ENCODE data around the gene RFC2.
A peak's percentile ranks its signal among the peaks of the same experiment; 100 is the strongest.
"Not testable (repeated sequence)": the region's sequence is repeated elsewhere in the genome, so short reads cannot be mapped to it uniquely, and the experiment has no call there.

RFC2 gene

DNA sequence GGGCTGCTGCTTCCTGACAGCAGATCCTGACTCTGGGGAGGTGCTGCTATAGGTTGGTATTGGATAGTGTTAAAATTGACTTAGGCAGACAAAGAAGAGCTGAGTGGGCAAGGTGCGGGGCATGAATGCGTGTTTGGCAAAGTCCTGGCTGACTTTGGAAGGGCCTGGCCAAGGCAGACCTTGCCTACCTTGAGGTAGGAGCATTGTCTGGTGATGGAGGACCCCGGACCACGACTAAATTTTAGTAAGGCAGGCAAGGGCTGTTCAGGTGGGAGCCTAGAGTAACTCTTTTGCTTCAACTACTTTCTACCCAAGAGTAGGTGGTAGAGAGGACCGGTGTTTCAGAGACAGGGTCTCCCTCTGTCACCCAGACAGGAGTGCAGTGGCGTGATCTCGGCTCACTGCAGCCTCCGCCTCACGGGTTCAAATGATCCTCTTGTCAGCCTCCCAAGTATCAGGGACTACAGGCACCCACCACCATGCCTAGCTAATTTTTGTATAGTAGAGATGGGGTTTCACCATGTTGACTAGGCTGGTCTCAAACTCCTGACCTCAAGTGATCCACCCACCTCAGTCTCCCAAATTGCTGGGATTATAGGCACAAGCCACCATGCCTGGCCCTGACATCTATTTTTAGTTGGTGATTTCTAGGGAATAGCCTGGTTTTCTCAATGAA is 56.6 kb downstream of the RFC2 start:
- no peaks in the 10 kb centered on the region for H3K9me3 Mint-ChIP-seq
- H3K4me3 Mint-ChIP-seq = no peak overlapping the region
- peak overlapping the region; percentile 66 for H3K27ac Mint-ChIP-seq
- H3K36me3 Mint-ChIP-seq = peaks cover 79% of the 10 kb centered on the region
- ATAC-seq (no peak), DNase-seq (ENCODE audit: low spot score in 2 of 2) (no peak)
- peaks cover 5% of the 10 kb centered on the region for H3K4me1 Mint-ChIP-seq

DNA sequence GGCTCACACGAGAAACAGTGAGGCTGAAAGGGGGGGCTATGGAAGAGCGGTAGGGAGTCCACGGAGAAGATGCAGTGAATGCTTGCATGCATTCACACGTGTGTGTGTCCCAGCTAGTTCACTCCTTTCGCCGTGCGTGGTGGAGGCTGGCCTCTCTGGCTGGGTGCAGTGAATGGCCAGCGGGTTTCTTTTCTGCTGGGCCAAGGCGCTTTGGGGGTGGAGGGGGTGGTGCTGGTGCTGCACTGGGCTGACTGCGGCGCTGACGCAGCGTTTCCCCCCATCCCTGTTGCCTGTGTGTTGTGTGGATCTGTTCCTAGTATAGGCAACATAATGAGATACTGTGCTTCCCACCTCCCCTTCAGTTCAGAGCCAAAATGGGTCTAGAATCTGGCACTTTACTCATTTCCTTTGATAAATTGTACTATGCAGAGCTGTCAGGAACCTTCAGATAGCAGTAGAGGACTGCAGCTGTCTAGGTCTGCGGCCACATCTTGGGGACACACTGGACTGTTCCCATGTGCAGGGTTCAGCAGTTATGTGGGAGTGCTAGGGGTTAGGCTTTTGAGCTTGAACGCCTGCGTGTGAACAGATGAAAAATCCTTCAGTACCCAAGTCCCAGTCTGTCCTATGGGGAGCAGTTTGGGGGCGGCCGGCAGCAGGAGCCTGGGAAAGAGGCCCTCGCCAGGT is 58.1 kb downstream of the RFC2 start:
- H3K4me1 Mint-ChIP-seq; DNase-seq (ENCODE audit: low spot score in 2 of 2); H3K9me3 Mint-ChIP-seq; H3K4me3 Mint-ChIP-seq; ATAC-seq: not testable (repeated sequence)
- Mint-ChIP-seq H3K27ac (peak overlapping the region; percentile 56), H3K36me3 (peaks cover 88% of the 10 kb centered on the region)

DNA sequence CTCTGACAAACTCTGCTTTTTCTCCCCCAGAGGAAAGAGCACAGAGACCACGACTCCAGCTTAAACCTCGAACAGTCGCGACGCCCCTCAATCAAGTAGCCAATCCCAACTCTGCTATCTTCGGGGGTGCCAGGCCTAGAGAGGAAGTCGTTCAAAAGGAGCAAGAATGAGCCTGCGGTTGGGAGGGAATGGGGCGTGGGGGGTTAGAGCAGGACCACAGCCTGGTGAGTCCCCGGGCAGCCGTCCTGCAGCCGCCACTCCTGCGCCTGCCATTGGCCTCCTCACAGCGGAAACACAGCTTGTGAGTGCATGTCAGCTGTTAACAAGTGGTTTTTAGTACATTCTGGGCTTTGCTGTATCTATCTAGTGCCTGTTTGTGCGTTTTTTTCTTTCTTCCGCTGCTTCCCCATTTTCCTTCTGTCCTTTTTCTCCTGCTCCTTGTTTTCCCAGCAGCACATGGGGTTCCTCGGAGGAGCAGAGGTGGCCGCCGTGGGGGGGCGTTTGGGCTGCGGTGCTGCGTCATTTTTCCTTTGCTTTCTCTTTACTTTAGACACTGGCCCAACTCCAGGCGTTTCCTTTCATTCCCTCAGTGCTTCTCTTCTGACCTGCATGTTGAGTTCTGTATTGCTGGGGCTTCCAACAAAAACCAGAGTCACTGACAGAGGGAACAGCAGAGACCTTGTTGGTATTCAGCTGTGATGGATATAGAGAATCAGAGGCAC is 58.9 kb downstream of the RFC2 start:
- H3K9me3 Mint-ChIP-seq; DNase-seq (ENCODE audit: low spot score in 2 of 2); H3K4me3 Mint-ChIP-seq; H3K4me1 Mint-ChIP-seq: not testable (repeated sequence)
- H3K36me3 Mint-ChIP-seq = peaks cover 96% of the 10 kb centered on the region
- peak; percentile 49 for ATAC-seq
- peak overlapping the region; percentile 56 for H3K27ac Mint-ChIP-seq

DNA sequence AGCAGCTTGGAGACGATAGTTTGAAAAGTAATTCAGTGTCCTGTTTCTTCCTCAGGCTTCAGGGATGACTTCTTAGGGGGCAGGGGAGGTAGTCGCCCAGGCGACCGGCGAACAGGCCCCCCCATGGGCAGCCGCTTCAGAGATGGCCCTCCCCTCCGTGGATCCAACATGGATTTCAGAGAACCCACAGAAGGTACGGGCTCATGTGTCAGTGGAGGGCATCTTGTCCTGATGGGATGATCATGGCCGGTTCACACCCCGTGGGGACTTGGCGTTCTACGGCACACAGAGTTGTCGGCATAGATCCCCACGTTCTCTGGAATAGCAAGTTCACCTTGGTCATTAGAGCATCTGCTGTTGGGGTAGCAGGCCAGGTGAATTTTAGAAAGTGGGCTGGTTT is 59.5 kb downstream of the RFC2 start:
- H3K36me3 Mint-ChIP-seq = peaks cover 98% of the 10 kb centered on the region
- H3K4me3 Mint-ChIP-seq = no peak overlapping the region
- peaks cover 5% of the 10 kb centered on the region for H3K4me1 Mint-ChIP-seq
- DNase-seq (ENCODE audit: low spot score in 2 of 2) (no peak), ATAC-seq (no peak)
- H3K27ac Mint-ChIP-seq = peak overlapping the region; percentile 37
- no peaks in the 10 kb centered on the region for H3K9me3 Mint-ChIP-seq

GRCh38 chr7:74193913-74194312 is 60.3 kb downstream of the RFC2 start:
- ATAC-seq (no peak), DNase-seq (ENCODE audit: low spot score in 2 of 2) (no peak)
- peak overlapping the region; percentile 37 for H3K27ac Mint-ChIP-seq
- no peaks in the 10 kb centered on the region for H3K9me3 Mint-ChIP-seq
- H3K36me3 Mint-ChIP-seq = peaks cover 98% of the 10 kb centered on the region
- no peak overlapping the region for H3K4me3 Mint-ChIP-seq
- H3K4me1 Mint-ChIP-seq = peaks cover 5% of the 10 kb centered on the region

GRCh38 chr7:74193054-74193453 is 61.1 kb downstream of the RFC2 start:
- H3K36me3 Mint-ChIP-seq = peaks cover 98% of the 10 kb centered on the region
- no peak for DNase-seq (ENCODE audit: low spot score in 2 of 2)
- no peaks in the 10 kb centered on the region for H3K9me3 Mint-ChIP-seq
- no peak for ATAC-seq
- peaks cover 12% of the 10 kb centered on the region for H3K4me1 Mint-ChIP-seq
- no peak overlapping the region for H3K4me3 Mint-ChIP-seq
- no peak overlapping the region for H3K27ac Mint-ChIP-seq

DNA sequence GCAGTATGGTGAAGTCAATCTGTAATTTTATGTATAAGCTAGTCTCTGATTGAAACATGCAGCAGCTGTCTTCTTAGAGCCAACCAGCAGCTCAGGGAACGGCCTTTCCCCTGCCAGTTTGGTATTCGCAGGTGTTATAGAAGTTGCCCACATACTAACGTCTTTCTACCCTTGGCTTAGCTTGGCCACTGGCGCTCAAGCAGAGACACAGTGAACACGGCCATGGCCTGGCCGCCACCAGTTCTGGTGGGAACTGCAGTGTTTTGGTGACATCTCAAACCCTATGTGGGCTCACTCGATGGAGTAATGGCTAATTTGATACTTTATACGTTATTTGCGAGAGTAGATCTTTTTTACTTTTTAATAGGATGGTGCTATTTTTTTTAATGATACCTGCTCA is 63.0 kb downstream of the RFC2 start:
- ATAC-seq (no peak), DNase-seq (ENCODE audit: low spot score in 2 of 2) (no peak)
- Mint-ChIP-seq H3K36me3 (peaks cover 100% of the 10 kb centered on the region), H3K9me3 (no peaks in the 10 kb centered on the region), H3K27ac (no peak overlapping the region), H3K4me3 (no peak overlapping the region), H3K4me1 (peaks cover 20% of the 10 kb centered on the region)

- H3K4me3 Mint-ChIP-seq = no peak overlapping the region
- DNase-seq (ENCODE audit: low spot score in 2 of 2) (no peak), ATAC-seq (no peak)
- peak overlapping the region; percentile 45 for H3K27ac Mint-ChIP-seq
- H3K4me1 Mint-ChIP-seq = peaks cover 22% of the 10 kb centered on the region
- H3K36me3 Mint-ChIP-seq = peaks cover 100% of the 10 kb centered on the region
- H3K9me3 Mint-ChIP-seq = no peaks in the 10 kb centered on the region
Measured at GRCh38 chr7:74190259-74190658, 63.9 kb downstream of the RFC2 start.

GRCh38 chr7:74187915-74188675 is 66.1 kb downstream of the RFC2 start:
- H3K36me3 Mint-ChIP-seq = peaks cover 95% of the 10 kb centered on the region
- DNase-seq (ENCODE audit: low spot score in 2 of 2) (no peak), ATAC-seq (no peak)
- no peaks in the 10 kb centered on the region for H3K9me3 Mint-ChIP-seq
- no peak overlapping the region for H3K4me3 Mint-ChIP-seq
- peak overlapping the region; percentile 54 for H3K27ac Mint-ChIP-seq
- peaks cover 38% of the 10 kb centered on the region for H3K4me1 Mint-ChIP-seq

DNA sequence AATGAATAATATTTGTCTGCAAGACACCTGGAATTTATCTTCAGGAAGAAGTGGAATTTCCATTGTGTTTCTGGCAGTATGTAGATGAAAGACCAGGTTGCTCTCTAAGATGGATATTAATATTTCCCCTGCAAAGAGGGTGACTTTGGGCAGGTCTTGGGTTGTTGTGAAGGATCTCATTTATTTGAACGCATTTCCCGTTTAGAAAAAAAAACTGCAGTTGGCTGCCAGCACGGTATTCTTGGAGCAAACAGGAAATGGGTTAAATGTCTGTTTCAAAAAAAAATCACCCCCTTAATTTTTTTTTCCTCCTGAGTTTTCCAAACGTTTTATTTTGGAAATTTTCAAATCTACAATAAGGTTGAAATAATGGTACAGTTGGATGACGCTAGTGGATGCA is 68.6 kb downstream of the RFC2 start:
- ATAC-seq = no peak
- Mint-ChIP-seq H3K4me1 (peaks cover 63% of the 10 kb centered on the region), H3K9me3 (no peaks in the 10 kb centered on the region), H3K4me3 (no peak overlapping the region), H3K36me3 (peaks cover 94% of the 10 kb centered on the region), H3K27ac (peak overlapping the region; percentile 54)
- no peak for DNase-seq (ENCODE audit: low spot score in 2 of 2)

DNA sequence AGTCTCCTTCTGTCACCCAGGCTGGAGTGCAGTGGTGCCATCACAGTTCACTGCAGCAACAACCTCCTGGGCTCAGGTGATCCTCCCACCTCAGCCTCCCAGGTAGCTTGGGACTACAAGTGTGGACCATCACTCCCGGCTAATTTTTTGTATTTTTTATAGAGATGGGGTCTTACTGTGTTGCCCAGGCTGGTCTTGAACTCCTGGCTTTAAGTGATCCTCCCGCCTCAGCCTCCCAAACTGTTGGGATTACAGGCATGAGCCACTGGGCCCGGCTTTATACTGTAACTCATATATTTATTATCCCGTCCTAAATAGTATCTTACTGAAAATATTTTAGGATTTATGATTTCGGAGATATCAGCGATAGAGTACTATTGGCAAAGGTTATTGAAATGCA is 69.2 kb downstream of the RFC2 start:
- H3K4me1 Mint-ChIP-seq = peaks cover 68% of the 10 kb centered on the region
- H3K36me3 Mint-ChIP-seq = peaks cover 94% of the 10 kb centered on the region
- DNase-seq (ENCODE audit: low spot score in 2 of 2) = no peak
- H3K4me3 Mint-ChIP-seq = no peak overlapping the region
- peak overlapping the region; percentile 8 for H3K27ac Mint-ChIP-seq
- H3K9me3 Mint-ChIP-seq = no peaks in the 10 kb centered on the region
- no peak for ATAC-seq

DNA sequence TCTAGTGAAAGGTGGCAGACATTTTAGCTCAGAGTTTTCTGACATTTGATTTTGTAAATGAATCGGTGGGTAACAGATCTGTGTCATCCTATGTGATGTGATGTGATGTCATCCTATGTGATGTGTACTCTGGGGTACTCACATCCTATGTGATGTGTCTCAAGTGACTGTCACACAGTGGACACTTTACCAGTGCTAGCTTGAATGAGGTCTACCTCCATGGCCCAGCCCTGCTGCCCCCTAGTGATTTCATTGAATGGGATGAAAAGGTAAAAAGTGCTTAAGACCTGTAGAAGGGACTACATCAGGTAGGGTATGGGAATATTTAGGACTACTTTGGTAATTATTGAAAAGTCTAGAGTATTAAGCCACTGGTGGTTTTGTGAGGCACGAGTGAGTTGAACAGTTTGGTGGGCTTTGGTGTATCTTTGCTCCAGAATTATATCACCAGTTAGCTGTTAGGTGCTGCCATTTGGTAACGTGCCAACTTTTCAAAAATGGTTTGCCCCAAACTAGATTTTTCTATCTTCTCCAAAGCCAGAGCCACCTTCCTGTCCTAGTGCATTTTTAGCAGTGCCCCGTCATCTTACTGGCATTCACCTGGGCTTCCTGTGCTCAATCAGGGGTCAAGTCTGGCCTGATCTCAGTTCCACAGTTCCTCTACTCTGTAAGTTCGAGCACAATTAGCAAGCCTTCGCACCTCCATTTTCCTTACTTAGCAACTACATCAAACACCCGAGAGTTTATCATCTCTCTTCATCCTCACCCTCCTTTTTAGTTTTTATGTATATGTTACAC is 70.3 kb downstream of the RFC2 start:
- Mint-ChIP-seq H3K4me3 (peak overlapping the region; percentile 6), H3K27ac (peak overlapping the region; percentile 79), H3K9me3 (no peaks in the 10 kb centered on the region), H3K4me1 (peaks cover 72% of the 10 kb centered on the region), H3K36me3 (peaks cover 94% of the 10 kb centered on the region)
- DNase-seq (ENCODE audit: low spot score in 2 of 2) (no peak), ATAC-seq (peak; percentile 100)

GRCh38 chr7:74183142-74183541 is 71.1 kb downstream of the RFC2 start:
- Mint-ChIP-seq H3K4me3 (peak overlapping the region; percentile 6), H3K36me3 (peaks cover 94% of the 10 kb centered on the region), H3K9me3 (no peaks in the 10 kb centered on the region), H3K27ac (peak overlapping the region; percentile 79), H3K4me1 (peaks cover 73% of the 10 kb centered on the region)
- DNase-seq (ENCODE audit: low spot score in 2 of 2) = no peak
- no peak for ATAC-seq

DNA sequence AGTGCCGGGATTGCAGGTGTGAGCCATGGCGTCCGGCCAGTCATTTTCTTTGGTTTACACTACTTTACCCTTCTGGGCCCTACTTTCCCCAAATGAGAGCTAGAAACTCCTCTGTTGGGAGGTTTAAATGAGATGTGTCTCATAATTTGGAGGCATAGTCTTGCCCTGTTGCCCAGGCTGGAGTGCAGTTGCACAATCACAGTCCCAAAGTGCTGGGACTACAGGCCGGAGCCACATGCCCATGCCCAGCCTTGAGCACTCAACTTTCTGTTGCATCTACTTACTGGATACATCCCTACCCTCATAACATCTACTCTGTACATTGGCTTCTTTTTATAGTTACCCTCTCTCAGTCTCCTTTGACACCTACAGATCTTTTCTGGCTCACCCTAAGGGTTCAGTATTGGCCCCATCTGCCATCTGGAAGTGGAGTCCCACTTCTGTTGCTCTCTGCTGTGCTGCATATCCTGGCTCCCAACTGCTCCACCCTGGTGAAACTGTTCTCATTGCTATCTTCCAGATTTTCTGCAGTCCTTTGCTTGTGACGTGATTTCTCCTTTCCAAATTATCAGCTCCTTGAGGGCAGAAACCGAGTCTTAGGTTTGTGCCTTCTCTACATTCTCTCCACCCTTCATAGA is 71.6 kb downstream of the RFC2 start:
- peak overlapping the region; percentile 79 for H3K27ac Mint-ChIP-seq
- ATAC-seq (no peak), DNase-seq (ENCODE audit: low spot score in 2 of 2) (no peak)
- H3K36me3 Mint-ChIP-seq = peaks cover 94% of the 10 kb centered on the region
- peak overlapping the region; percentile 6 for H3K4me3 Mint-ChIP-seq
- no peaks in the 10 kb centered on the region for H3K9me3 Mint-ChIP-seq
- peaks cover 73% of the 10 kb centered on the region for H3K4me1 Mint-ChIP-seq
